HG02763 (cell line): Measurements from ENCODE around the gene EHD4.

Experiments
- ATAC-seq: cut with Tn5 transposase; IDR thresholded peaks from one replicate; pipeline ENCODE4 v1.9.1; 2021; ENCODE audit warnings: mild to moderate bottlenecking, moderate library complexity; ENCODE audit not compliant: unreplicated experiment

The EHD4 gene

DNA sequence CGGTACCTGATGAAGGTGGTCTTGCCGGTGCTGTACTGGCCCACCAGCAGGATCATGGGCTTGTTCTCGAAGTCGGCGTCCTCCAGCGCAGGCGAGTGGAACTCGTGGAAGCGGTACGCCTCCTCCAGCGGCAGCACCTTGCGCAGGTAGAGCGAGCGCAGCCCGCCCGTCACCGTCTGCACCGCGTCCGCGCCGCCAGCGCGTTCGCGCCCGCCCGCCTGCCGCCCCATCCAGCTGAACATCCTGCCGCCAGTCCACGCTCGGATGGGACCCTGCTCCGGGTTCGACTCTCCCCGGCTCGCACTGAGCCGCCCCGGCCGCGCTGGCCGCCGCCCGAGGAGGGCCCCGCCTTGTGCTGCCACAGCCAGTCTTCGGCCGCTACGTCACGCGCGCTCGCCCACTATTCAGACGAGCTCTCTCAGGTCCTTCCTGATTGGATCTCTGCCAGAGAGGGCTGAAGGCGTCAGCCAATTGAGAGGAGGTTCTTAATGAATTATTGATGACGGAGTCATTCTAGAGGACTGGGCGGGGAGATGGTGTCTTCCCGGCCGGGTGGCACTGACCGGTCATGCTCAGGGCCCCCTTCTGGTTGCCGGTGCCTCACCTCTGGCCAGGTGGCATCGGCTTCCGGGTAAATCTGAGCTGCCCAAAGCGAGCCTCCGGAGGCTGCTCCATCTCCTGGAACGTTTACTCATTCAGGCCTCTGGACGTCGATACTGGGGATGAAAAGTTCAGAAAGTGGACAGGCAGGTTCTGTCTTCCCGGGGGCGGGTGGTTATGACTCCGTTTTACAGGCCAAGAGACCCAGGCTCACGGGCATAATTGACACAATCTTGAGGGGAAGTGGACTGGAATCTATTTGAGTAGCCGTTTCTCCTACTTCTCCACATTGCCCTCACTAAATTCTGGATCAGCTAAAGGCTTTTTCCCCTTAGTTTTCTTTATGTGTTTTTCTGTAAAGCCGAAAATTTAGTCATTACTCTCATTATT is at the start of gene EHD4:
EHD4 (minus strand) TSS at position 305 of the 990 bp plus-strand sequence; CDS start at position 242, 63 bp downstream.
- peak; percentile 81 for ATAC-seq

GRCh38 chr15:42021593-42021992 is 49.2 kb upstream of the EHD4 start:
- no peak for ATAC-seq

DNA sequence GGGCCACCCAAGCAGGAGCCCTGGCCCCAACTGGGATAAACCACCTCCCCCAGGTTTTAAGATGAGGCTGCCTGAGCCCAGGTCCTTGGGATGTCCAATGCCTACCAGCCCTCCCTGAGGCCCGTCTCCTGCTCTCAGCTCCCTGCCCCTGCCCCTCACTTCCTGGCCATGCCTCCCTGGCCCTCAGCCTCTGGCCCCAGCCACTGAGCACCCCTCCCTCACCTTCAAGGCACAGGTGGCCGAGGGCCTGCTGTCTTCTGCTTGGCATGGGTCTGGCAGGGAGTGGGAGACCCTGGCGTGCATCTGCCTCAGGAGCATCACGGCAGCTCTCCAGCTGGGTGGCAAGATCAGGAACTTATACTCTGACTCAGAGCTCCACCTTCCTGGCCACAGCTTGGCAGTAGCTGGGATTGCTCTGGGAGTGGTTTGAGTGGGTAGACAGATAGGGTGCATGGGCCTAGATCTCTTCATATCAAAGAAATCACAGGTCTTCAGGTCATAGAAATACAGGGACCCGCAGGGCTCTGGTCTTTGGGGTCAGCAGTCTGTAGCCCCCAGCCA is 48.4 kb upstream of the EHD4 start, which contains the start of gene PLA2G4E:
PLA2G4E (minus strand) TSS at position 330 of the 561 bp plus-strand sequence; CDS start at position 318, 12 bp downstream.
- no peak for ATAC-seq

- no peak for ATAC-seq
Observed at GRCh38 chr15:42018306-42019224, 46.2 kb upstream of the EHD4 start.

DNA sequence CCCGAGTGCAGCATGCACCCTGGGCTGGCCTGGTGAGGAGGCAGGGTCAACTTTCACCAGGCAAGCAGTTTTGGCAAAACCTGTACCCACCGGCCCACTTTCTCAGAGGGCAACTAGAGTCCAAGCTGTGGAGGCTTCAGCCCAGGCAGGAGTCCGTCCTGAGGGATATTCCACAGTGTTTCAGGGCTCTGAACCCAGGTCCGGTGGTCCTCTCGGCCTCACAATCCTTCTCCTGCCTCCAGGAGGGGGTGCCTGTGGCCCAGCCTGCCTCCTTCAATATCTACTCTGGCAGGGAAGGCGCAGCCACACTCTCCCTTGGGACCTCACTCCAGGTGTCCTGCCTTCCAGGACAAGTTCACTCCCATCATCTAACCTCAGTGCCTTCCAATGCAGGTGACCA is 44.6 kb upstream of the EHD4 start:
- no peak for ATAC-seq

DNA sequence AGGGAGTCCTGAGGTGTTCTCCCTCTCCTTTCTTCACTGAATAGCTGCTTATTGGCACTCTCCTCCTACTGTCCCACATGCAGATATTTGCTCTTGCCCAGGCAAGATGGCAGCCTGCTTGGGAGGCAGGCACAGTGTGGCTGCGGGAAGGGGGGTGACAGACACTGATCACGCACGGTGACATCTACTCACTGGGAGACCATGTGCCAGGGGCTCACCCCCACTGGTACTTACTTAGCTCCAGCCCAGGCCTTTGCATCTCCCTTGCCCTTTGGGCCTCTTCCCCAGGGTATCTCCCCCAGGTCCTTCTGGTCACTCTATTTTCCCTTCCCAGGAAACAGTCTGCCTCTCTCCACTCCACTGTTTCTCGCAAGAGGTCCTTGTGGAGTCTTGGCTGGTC is 42.0 kb upstream of the EHD4 start:
- no peak for ATAC-seq

- no peak for ATAC-seq
Observed at GRCh38 chr15:42012928-42013482, 40.6 kb upstream of the EHD4 start.

DNA sequence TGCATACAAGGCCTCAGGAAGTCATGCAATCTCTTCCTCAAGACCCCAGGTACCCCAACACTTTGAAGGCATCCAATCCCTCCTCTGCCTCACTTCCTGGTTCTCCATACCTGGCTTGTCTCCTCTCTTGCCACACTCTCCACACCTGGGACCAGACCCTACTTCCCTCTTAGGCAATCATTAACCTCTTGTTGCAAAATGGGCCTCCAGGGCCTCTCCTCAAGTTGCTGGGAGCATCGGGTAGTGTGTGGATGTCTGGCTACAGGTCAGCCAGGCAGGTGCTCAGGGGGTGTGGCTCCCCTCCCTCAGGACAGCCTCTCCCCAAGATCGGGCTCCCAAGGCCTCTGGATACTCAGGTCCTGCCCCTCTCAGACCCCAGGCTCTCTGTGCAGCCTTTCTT is 39.9 kb upstream of the EHD4 start:
- no peak for ATAC-seq

GRCh38 chr15:42011074-42011473 is 38.7 kb upstream of the EHD4 start:
- ATAC-seq, result no peak

GRCh38 chr15:42010434-42010833 is 38.1 kb upstream of the EHD4 start:
- ATAC-seq, result no peak

DNA sequence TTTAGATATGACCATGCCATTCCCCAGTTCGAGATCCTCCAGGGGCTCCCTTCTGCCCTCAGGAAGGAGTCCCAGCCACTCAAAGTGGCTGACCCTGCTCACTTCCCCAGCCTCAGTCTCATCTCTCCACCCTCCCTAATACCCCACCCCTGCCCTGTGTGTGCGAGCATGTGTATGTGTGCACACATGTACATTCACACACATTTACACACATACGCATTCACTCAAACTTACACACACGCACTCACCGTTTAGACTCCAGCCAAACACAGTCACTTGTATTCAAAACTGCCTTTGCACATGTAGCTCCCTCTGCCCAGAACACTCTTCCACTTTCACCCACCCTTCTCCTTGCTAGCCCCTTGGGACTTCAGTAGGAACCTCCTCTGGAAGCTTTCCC is 37.1 kb upstream of the EHD4 start:
- ATAC-seq, result no peak

GRCh38 chr15:42009022-42009421 is 36.7 kb upstream of the EHD4 start:
- ATAC-seq, result no peak

DNA sequence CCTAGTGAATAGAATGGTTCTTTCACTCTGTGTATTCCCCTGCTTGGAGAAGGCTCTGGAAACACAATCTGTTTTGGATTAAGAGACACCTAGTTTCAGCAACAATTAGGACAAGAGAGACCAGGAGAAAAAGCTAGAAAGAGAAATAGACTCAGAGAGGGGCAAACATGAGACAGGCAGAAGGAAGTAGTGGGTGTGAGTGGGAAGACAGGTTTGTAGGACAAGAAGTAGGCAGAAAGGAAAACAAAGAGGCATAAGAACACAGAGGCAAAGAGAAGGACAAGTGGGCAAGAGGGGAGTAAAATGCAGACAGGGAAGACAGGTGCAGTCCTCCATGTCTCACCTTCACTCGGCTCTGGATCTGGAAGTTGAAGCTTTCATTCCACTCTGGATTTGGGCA is 35.0 kb upstream of the EHD4 start:
- no peak for ATAC-seq

GRCh38 chr15:42002333-42002732 is 30.0 kb upstream of the EHD4 start:
- ATAC-seq, result no peak

DNA sequence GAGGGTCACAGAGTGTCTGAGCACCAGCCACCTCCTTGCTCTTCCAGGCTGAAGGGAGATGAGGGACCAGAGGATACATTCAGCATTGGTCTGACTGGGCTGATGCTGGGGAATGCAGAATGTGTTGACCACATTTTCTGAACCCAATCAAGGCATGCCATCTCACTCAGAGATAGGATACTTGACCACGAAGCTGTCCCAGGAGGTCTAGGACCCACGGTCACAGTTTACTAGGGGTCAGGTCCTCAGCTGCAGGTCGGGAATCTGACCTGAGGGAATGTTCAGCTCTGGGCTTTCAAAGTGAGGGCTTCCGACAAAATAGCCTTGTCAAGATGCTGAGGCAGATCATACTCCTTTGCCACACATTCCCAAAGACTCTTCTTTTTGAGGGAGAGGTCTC is 28.9 kb upstream of the EHD4 start:
- ATAC-seq, result no peak

DNA sequence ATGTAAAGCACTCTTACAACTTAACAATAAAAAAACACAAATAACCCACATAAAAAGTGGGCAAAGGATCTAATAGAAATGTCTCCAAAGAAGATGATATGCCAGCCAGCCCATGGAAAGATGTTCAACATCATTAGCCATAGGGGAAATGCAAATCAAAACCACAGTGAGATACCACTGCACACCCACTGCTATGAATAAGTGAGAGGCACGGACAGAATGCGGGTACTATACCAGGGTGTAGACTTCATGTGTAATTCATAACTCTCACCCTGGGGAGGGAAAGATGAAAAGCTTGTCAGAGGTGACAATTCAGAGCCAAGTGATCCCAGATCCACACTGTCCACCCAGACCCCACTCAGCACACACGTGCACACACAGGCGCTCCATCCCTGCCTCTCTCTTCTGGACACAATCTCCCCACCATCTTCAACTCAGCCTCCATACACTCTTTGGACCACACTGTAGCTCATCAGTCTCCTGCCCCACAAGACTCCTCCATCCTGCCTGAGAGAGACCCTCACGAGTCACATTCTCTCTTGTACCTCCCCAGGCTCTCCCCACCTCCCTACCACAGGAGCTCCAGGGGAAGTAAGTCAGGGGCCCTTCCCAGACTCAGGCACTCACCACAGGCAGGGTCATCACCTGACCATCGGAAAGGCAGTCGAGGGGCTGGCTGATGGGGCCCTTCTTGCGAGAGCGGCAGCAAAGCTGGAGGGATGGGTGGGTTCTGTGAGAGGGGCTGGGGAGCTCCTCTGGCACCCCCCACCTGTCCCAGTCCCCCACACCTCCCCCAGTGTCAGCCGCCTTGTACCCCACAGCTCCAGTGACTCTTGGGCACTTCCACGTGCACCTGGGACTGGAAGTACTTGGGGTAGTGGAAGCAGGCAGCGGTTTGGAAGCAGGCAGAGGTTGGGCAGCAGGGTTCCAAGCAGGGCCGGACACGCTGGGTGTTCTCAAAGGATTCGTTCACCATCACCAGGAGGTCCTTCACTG is 27.2 kb upstream of the EHD4 start:
- ATAC-seq, result no peak

DNA sequence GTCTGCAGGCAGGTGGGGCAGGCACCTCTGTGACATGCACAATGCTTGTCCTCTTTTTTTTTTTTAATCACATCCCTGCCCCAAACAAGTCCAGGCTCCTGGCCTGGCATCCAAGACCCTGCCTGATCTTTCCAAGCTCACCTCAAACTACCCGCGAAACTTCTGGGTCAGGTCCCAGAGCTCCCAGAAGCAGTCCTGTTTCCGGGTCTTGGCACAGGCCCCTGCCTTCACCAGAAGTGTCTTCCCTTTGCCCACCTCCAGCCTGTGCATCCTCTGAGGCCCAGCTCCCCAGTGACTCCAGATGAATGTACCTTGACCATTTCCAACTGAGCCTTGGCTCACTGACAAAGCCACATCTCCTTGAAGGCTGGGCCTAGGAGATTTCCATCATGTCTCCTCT is 25.5 kb upstream of the EHD4 start:
- ATAC-seq, result no peak

DNA sequence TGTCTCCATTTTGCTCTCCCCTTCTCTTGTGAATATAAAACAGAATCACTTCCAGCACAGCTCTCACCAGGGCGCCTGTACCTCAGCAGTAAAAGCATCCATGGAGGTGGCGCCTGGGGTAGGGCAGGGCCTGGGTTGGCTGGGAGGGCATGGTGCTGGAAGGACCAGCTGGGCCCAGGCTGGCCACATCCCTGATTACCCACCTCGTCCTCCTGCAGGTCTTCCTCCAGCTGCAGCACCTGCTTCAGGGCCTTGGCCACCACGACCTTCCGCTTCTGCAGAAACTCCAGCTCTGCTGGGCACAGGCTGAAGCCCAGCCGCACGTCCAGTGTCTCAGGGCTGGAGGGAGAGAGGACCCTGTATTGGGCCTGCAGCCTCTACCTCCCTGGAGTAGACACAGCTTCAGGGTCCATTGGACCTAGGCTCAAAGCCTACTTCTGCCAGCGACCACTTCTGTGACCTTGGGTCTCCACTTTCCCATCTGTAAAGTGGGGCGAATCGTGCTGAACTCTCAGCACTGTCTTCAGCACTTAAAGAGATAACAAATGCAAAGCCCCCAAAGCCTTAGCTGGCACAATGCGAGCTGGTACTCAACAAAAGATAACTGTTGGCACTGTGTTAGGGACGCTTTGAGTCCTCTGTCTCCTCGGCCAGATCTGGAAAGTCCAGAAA is 24.7 kb upstream of the EHD4 start:
- no peak for ATAC-seq

GRCh38 chr15:41996376-41996775 is 24.0 kb upstream of the EHD4 start:
- ATAC-seq, result no peak
